Prostate gland (tissue), 2 donors: ENCODE data around the gene TJP2.

Experiments used
- POLR2A ChIP-seq: fragments of 450-650 bp; IDR thresholded peaks from one replicate; pipeline ENCODE4 v1.6.1; 2016; ENCODE audit warnings: antibody characterized with exemption, mild to moderate bottlenecking
- POLR2AphosphoS5 ChIP-seq: sonication (generic); formaldehyde crosslinking; IDR thresholded peaks from one replicate; pipeline ENCODE4 v1.6.1; 2017; ENCODE audit warnings: antibody characterized with exemption
- TF ChIP-seq, protein P1 (sequence below), 4 experiments: fragments of 200-600 bp in 2 of 4; fragments of 450-650 bp in 2 of 4; sonication (generic) in 2 of 4; IDR thresholded peaks; 1 replicate in 3 of 4; 2 replicates in 1 of 4; pipeline ENCODE4 v1.5.1; 2016 to 2019; ENCODE audit warnings: antibody characterized with exemption in 4 of 4, mild to moderate bottlenecking in 2 of 4, moderate library complexity in 2 of 4

DNA sequence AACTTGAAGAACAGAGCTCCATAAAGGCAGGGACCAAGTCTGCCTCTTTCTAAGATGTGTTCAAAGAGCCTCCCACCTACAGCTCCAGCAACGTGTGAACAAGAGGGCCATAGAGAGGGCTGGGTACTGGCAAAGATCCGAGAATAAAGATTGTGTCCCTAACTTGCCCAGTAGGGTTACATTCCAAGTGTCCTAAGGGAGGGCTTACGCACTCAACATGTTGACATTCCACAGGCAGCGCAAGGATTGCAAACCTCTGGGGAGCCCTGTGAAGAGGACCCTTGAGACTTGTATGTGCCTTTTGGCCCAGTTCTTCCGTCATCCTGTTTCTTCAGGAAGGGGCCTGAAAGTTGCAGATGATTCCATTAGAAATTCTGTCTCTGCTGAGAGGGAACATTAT lies 102.7 kb downstream of the TJP2 start:
- TF ChIP-seq, protein P1, sequence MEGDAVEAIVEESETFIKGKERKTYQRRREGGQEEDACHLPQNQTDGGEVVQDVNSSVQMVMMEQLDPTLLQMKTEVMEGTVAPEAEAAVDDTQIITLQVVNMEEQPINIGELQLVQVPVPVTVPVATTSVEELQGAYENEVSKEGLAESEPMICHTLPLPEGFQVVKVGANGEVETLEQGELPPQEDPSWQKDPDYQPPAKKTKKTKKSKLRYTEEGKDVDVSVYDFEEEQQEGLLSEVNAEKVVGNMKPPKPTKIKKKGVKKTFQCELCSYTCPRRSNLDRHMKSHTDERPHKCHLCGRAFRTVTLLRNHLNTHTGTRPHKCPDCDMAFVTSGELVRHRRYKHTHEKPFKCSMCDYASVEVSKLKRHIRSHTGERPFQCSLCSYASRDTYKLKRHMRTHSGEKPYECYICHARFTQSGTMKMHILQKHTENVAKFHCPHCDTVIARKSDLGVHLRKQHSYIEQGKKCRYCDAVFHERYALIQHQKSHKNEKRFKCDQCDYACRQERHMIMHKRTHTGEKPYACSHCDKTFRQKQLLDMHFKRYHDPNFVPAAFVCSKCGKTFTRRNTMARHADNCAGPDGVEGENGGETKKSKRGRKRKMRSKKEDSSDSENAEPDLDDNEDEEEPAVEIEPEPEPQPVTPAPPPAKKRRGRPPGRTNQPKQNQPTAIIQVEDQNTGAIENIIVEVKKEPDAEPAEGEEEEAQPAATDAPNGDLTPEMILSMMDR (IDR thresholded peaks at IDR 0.05) = no peak
- TF ChIP-seq POLR2A = no peak
- TF ChIP-seq POLR2AphosphoS5 = no peak
